Breast epithelium (tissue), 3 donors: ENCODE results near the gene GPATCH2.

Source experiments
- CTCF ChIP-seq, 3 donors: fragments of 450-650 bp; IDR thresholded peaks; one replicate each; pipeline ENCODE4 v1.5.1; 2016 to 2017; ENCODE audit warnings: antibody characterized with exemption in 3 of 3, mild to moderate bottlenecking in 3 of 3, moderate library complexity in 3 of 3
- POLR2A ChIP-seq: fragments of 450-650 bp; IDR thresholded peaks from one replicate; pipeline ENCODE4 v1.6.1; 2016; ENCODE audit warnings: antibody characterized with exemption, mild to moderate bottlenecking, moderate library complexity
- POLR2AphosphoS5 ChIP-seq, 3 donors: sonication (generic); formaldehyde crosslinking; IDR thresholded peaks; one replicate each; pipeline ENCODE4 v1.6.1; 2017; ENCODE audit warnings: antibody characterized with exemption in 3 of 3

GRCh38 chr1:217554849-217555248, 76.0 kb downstream of the GPATCH2 start:
- TF ChIP-seq CTCF (IDR thresholded peaks at IDR 0.05) (no peak), POLR2A (no peak), POLR2AphosphoS5 (IDR thresholded peaks at IDR 0.05) (no peak)
